ENCODE data around the gene GSTM1.

GSTM1 gene

DNA sequence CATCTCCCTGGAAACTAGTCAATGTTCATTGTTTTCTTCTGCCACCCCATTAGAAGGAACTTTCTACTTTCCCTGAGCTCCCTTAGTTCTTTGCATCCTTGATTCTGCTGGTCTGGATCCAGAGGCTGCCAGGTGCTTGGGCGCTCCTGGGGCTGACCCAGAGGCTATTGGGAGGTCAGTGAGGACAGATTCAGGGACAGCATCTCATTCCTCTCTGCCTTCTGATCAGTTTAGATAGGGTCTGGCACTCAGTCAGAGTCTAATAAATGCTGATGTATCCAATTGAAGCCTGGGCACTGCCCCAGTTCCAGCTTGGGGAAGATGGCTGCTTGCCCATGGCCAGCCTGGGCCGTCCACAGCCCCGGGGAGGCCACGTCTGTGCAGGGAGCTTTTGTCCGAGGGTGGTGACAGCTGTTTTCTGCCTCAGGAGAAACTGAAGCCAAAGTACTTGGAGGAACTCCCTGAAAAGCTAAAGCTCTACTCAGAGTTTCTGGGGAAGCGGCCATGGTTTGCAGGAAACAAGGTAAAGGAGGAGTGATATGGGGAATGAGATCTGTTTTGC lies 2.3 kb downstream of the GSTM1 start:
- ATAC-seq = no peak
- TF ChIP-seq PATZ1 (CRISPR knock-in tag; IDR thresholded peaks at IDR 0.05; ENCODE audit: borderline replicate concordance) (no peak), ZC3H10 (CRISPR knock-in tag; IDR thresholded peaks at IDR 0.05) (no peak), POU6F1 (CRISPR knock-in tag; IDR thresholded peaks at IDR 0.05; ENCODE audit: borderline replicate concordance, low read depth) (no peak), TCF4 (CRISPR knock-in tag; IDR thresholded peaks at IDR 0.05; ENCODE audit: borderline replicate concordance) (no peak), ISL1 (CRISPR knock-in tag; IDR thresholded peaks at IDR 0.05) (no peak), RARB (CRISPR knock-in tag; IDR thresholded peaks at IDR 0.05) (no peak), ZNF70 (CRISPR knock-in tag; IDR thresholded peaks at IDR 0.05) (no peak), CSRNP3 (CRISPR knock-in tag; IDR thresholded peaks at IDR 0.05) (no peak), SNAI2 (CRISPR knock-in tag; IDR thresholded peaks at IDR 0.05) (no peak), ZFP3 (CRISPR knock-in tag; IDR thresholded peaks at IDR 0.05) (no peak), GLIS3 (CRISPR knock-in tag; IDR thresholded peaks at IDR 0.05) (no peak), BACH2 (CRISPR knock-in tag; IDR thresholded peaks at IDR 0.05; ENCODE audit: borderline replicate concordance) (no peak), ZNF8 (CRISPR knock-in tag; IDR thresholded peaks at IDR 0.05) (no peak), OSR1 (CRISPR knock-in tag; IDR thresholded peaks at IDR 0.05) (no peak), ESRRG (CRISPR knock-in tag; IDR thresholded peaks at IDR 0.05) (no peak), TOX (CRISPR knock-in tag; IDR thresholded peaks at IDR 0.05; ENCODE audit: borderline replicate concordance) (no peak), ARNTL (CRISPR knock-in tag; IDR thresholded peaks at IDR 0.05; ENCODE audit: borderline replicate concordance, low read depth) (no peak), TSHZ2 (CRISPR knock-in tag; IDR thresholded peaks at IDR 0.05) (no peak), CSDC2 (CRISPR knock-in tag; IDR thresholded peaks at IDR 0.05) (no peak)
- TF ChIP-seq, protein P1, sequence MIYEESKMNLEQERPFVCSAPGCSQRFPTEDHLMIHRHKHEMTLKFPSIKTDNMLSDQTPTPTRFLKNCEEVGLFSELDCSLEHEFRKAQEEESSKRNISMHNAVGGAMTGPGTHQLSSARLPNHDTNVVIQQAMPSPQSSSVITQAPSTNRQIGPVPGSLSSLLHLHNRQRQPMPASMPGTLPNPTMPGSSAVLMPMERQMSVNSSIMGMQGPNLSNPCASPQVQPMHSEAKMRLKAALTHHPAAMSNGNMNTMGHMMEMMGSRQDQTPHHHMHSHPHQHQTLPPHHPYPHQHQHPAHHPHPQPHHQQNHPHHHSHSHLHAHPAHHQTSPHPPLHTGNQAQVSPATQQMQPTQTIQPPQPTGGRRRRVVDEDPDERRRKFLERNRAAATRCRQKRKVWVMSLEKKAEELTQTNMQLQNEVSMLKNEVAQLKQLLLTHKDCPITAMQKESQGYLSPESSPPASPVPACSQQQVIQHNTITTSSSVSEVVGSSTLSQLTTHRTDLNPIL (CRISPR knock-in tag; IDR thresholded peaks at IDR 0.05; ENCODE audit: low read depth) = no peak

GRCh38 chr1:109691759-109692158 lies 4.1 kb downstream of the GSTM1 start:
- ATAC-seq = no peak
- TF ChIP-seq, protein P1 (CRISPR knock-in tag; IDR thresholded peaks at IDR 0.05; ENCODE audit: low read depth) = no peak
- TF ChIP-seq GLIS3 (CRISPR knock-in tag; IDR thresholded peaks at IDR 0.05) (no peak), ZNF70 (CRISPR knock-in tag; IDR thresholded peaks at IDR 0.05) (no peak), TCF4 (CRISPR knock-in tag; IDR thresholded peaks at IDR 0.05; ENCODE audit: borderline replicate concordance) (no peak), TSHZ2 (CRISPR knock-in tag; IDR thresholded peaks at IDR 0.05) (no peak), BACH2 (CRISPR knock-in tag; IDR thresholded peaks at IDR 0.05; ENCODE audit: borderline replicate concordance) (no peak), ESRRG (CRISPR knock-in tag; IDR thresholded peaks at IDR 0.05) (no peak), PPARA (CRISPR knock-in tag; IDR thresholded peaks at IDR 0.05; ENCODE audit: borderline replicate concordance) (no peak), ZC3H10 (CRISPR knock-in tag; IDR thresholded peaks at IDR 0.05) (no peak), OSR1 (CRISPR knock-in tag; IDR thresholded peaks at IDR 0.05) (no peak), ARNTL (CRISPR knock-in tag; IDR thresholded peaks at IDR 0.05; ENCODE audit: borderline replicate concordance, low read depth) (no peak), ZFP3 (CRISPR knock-in tag; IDR thresholded peaks at IDR 0.05) (no peak), TOX (CRISPR knock-in tag; IDR thresholded peaks at IDR 0.05; ENCODE audit: borderline replicate concordance) (no peak), ZFP30 (CRISPR knock-in tag; IDR thresholded peaks at IDR 0.05) (no peak), CSRNP3 (CRISPR knock-in tag; IDR thresholded peaks at IDR 0.05) (no peak), ZNF565 (CRISPR knock-in tag; conservative IDR thresholded peaks at IDR 0.05; ENCODE audit: low read depth) (no peak), CSDC2 (CRISPR knock-in tag; IDR thresholded peaks at IDR 0.05) (no peak), ZNF8 (CRISPR knock-in tag; IDR thresholded peaks at IDR 0.05) (no peak), SNAI2 (CRISPR knock-in tag; IDR thresholded peaks at IDR 0.05) (no peak)

All from SK-N-SH treated with all-trans-retinoic acid at 6 μM for 48 hours (cell line).